Left lobe of liver (tissue), 2 donors: ENCODE results near the gene GAA. TPM values are rescaled to one million over a fixed set of nuclear protein-coding genes. Genes with fewer than 3 reads are reported as not detected.
A peak's percentile ranks its signal among the peaks of the same experiment; 100 is the strongest.
"Not testable (repeated sequence)": the region's sequence is repeated elsewhere in the genome, so short reads cannot be mapped to it uniquely, and the experiment has no call there.

ENCODE experiments used
- ATAC-seq: fragments of 200-7000 bp; cut with Tn5 transposase; one replicate; pipeline ENCODE4 v1.9.1; 2020; ENCODE audit warnings: mild to moderate bottlenecking, moderate library complexity
- DNase-seq: peaks from one replicate; pipeline ENCODE4 v3.0.0-alpha.2; 2020; ENCODE audit warnings: low spot score
- total RNA-seq: library from RNA; stranded (reverse); gene quantifications from one replicate; pipeline ENCODE4 v1.2.1, GENCODE V29; 2021
- donor health status: DM: no; HTN: no; CAD: no; lungs with moderate emphysema.
- donor health status: DM: no; HTN: yes; CAD: no.

GAA gene
- total RNA-seq, 1 donor from 2014 or later = 50.6 TPM

- ATAC-seq = peak; percentile 91
These were observed 18.8 kb upstream of the GAA start for GRCh38 chr17:80082403-80083135.

GRCh38 chr17:80083136-80083661 is 18.2 kb upstream of the GAA start:
- ATAC-seq = no peak

More at GRCh38 chr17:80082403-80083135, 18.8 kb upstream of the GAA start:
- peak; percentile 69 for DNase-seq

GRCh38 chr17:80084773-80085172 is 16.6 kb upstream of the GAA start:
- no peak for DNase-seq

More at GRCh38 chr17:80083136-80083661, 18.2 kb upstream of the GAA start:
- no peak for DNase-seq

GRCh38 chr17:80086081-80086480 is 15.3 kb upstream of the GAA start:
- ATAC-seq = no peak

More at GRCh38 chr17:80084773-80085172, 16.6 kb upstream of the GAA start:
- no peak for ATAC-seq

GRCh38 chr17:80086616-80087015 is 14.8 kb upstream of the GAA start:
- DNase-seq = no peak

More at GRCh38 chr17:80086081-80086480, 15.3 kb upstream of the GAA start:
- no peak for DNase-seq

GRCh38 chr17:80087346-80088265 is 13.8 kb upstream of the GAA start:
- ATAC-seq (no peak), DNase-seq (no peak)

More at GRCh38 chr17:80086616-80087015, 14.8 kb upstream of the GAA start:
- ATAC-seq = no peak

GRCh38 chr17:80089762-80090161 is 11.6 kb upstream of the GAA start:
- no peak for ATAC-seq
- no peak for DNase-seq

GRCh38 chr17:80090164-80090563 is 11.2 kb upstream of the GAA start:
- not testable (repeated sequence) for ATAC-seq, DNase-seq

GRCh38 chr17:80091376-80091775 is 10.0 kb upstream of the GAA start:
- ATAC-seq (no peak), DNase-seq (no peak)

GRCh38 chr17:80092959-80093358 is 8.4 kb upstream of the GAA start:
- DNase-seq (peak; percentile 43), ATAC-seq (peak; percentile 44)

GRCh38 chr17:80095038-80095843 is 6.1 kb upstream of the GAA start:
- DNase-seq (peak; percentile 43), ATAC-seq (no peak)

GRCh38 chr17:80095844-80096475 is 5.4 kb upstream of the GAA start:
- no peak for ATAC-seq
- DNase-seq = peak; percentile 42

GRCh38 chr17:80096561-80097021 is 4.8 kb upstream of the GAA start:
- ATAC-seq (no peak), DNase-seq (peak; percentile 43)

- no peak for DNase-seq
- ATAC-seq = no peak
These were observed 4.2 kb upstream of the GAA start for GRCh38 chr17:80097127-80097621.

- ATAC-seq = no peak
- peak; percentile 46 for DNase-seq
These were observed 3.3 kb upstream of the GAA start for GRCh38 chr17:80097844-80098691.

GRCh38 chr17:80099291-80100034 is 1.9 kb upstream of the GAA start:
- DNase-seq (peak; percentile 44), ATAC-seq (no peak)

GRCh38 chr17:80100035-80100323 is 1.4 kb upstream of the GAA start:
- DNase-seq (no peak), ATAC-seq (no peak)

- DNase-seq (peak; percentile 47), ATAC-seq (peak; percentile 26)
These were observed 724 bp downstream of the GAA start for GRCh38 chr17:80101946-80102663.
